ENCODE results near the gene LGALS14. TPM values are rescaled to one million over a fixed set of nuclear protein-coding genes. Genes with fewer than 3 reads are reported as not detected.

The LGALS14 gene
- total and polyA plus RNA-seq, 2 of the 8 experiments (the other 6 are each of a cell fraction or from before 2014, with no cell fraction given): 0.50 to 0.77 TPM

DNA sequence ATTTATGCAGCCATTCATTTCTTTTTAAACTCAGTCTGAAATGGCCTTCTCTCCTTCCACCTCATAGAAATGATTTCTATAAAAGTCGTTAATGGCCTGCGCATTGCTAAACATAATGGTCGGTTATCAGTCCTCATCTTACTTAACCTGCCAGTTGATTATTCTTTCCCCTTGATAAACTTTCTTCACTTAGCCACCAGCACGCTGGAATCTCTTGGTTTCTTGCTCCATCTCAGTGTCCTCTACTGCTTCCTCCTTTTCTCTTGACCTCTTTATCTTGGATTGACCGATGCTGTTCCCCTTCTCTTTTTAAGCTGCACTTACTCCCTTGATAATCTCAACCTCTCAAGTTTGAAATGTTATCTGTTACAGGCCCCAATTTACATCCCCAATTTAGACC lies 45.7 kb downstream of the LGALS14 start:
- Histone ChIP-seq H3K56ac (replicated peaks; ENCODE audit: insufficient read length, low read depth, low read length) (no peak overlapping the region), H4K5ac (ENCODE audit: insufficient read length, low read depth, low read length) (no peak overlapping the region), H3K9ac (replicated peaks in 1 of 4; ENCODE audit: extremely low read depth in 1 of 4, low read depth in 3 of 4, low read length in 3 of 4) (no peak overlapping the region), H3K27me3 (replicated peaks in 1 of 4; ENCODE audit: control insufficient read depth in 3 of 4, extremely low read depth in 1 of 4, insufficient read depth in 3 of 4, low read length in 3 of 4) (no peaks in the 10 kb centered on the region), H4K91ac (replicated peaks; ENCODE audit: insufficient read length, low read length) (no peak overlapping the region), H3K36me3 (ENCODE audit: control insufficient read depth in 2 of 4, insufficient read depth in 4 of 4, low read length in 3 of 4) (no peaks in the 10 kb centered on the region), H3K4me3 (ENCODE audit: extremely low read depth in 1 of 4, insufficient read depth in 2 of 4, low read depth in 3 of 4, low read length in 4 of 4) (no peak overlapping the region), H2AK5ac (ENCODE audit: low read depth, low read length) (no peak overlapping the region), H3K23me2 (ENCODE audit: low read depth, low read length) (no peaks in the 10 kb centered on the region), H3K4me1 (replicated peaks in 1 of 4; ENCODE audit: control insufficient read depth in 3 of 4, insufficient read depth in 4 of 4, low read length in 3 of 4) (no peaks in the 10 kb centered on the region), H2BK5ac (ENCODE audit: low read depth, low read length) (no peak overlapping the region), H3K18ac (ENCODE audit: extremely low read depth, low read length) (no peak overlapping the region), H3K14ac (ENCODE audit: insufficient read length) (no peak overlapping the region), H4K8ac (ENCODE audit: extremely low read depth, insufficient read depth, low read length) (no peak overlapping the region), H3K79me2 (ENCODE audit: control insufficient read depth in 1 of 2, insufficient read depth in 2 of 2, low read length in 2 of 2) (no peaks in the 10 kb centered on the region), H3K27ac (ENCODE audit: low read depth, low read length) (no peak overlapping the region), H2BK15ac (ENCODE audit: low read length) (no peak overlapping the region), H4K20me1 (replicated peaks in 1 of 2; ENCODE audit: control insufficient read depth in 1 of 2, insufficient read depth in 2 of 2, low read length in 2 of 2) (no peaks in the 10 kb centered on the region), H2BK12ac (ENCODE audit: low read depth, low read length) (no peak overlapping the region), H3K23ac (ENCODE audit: insufficient read length) (no peak overlapping the region), H3K4ac (replicated peaks; ENCODE audit: insufficient read length, low read depth, low read length) (no peak overlapping the region), H3K79me1 (ENCODE audit: low read depth, low read length) (no peaks in the 10 kb centered on the region), H2AFZ (ENCODE audit: low read length) (no peak overlapping the region), H3K4me2 (ENCODE audit: insufficient read depth in 1 of 2, low read depth in 2 of 2, low read length in 2 of 2) (no peak overlapping the region), H2BK120ac (replicated peaks; ENCODE audit: low read depth, low read length) (no peak overlapping the region), H3K9me3 (ENCODE audit: insufficient read depth in 2 of 2, low read depth in 1 of 2, low read length in 1 of 2) (no peaks in the 10 kb centered on the region), H2BK20ac (ENCODE audit: low read length) (no peak overlapping the region)
- ChIA-PET POLR2A (ENCODE audit: partially characterized antibody) (no interaction called here), CTCF (ENCODE audit: partially characterized antibody) (no interaction called here)
- 82% methylated on average over 5 of the region's 5 CpGs; no CpG with 5 or more reads in 1 of the 2 experiments for WGBS, 2 experiments (ENCODE audit: extremely low coverage in 1 of 2, insufficient coverage in 1 of 2, insufficient read length in 1 of 2, insufficient replicate concordance in 2 of 2, low coverage in 1 of 2, low lambda C conversion rate in 2 of 2, missing lambda C conversion rate in 1 of 2)
- TF ChIP-seq CBX8 (IDR thresholded peaks at IDR 0.05; ENCODE audit: borderline replicate concordance, low read depth, low read length) (no peak), CTCF (IDR thresholded peaks at IDR 0.05; ENCODE audit: control extremely low read depth in 1 of 3, insufficient read depth in 1 of 3, low read depth in 1 of 3, low read length in 3 of 3) (no peak), SIRT6 (IDR thresholded peaks at IDR 0.05; ENCODE audit: low read length) (no peak), BCL11A (IDR thresholded peaks at IDR 0.05; ENCODE audit: low read depth in 2 of 2, low read length in 2 of 2) (no peak), TEAD4 (IDR thresholded peaks at IDR 0.05; ENCODE audit: low read depth, low read length) (no peak)
- DNase-seq (ENCODE audit: low read depth in 1 of 2, low spot score in 2 of 2): no peak
- FAIRE-seq: no peak

All from H1 (cell line).